SK-N-SH (cell line): ENCODE data around the gene MAN1A1. TPM values are rescaled to one million over a fixed set of nuclear protein-coding genes. Genes with fewer than 3 reads are reported as not detected.

Experiments
- CTCF ChIA-PET: fragments of 300-600, 350-600 bp; formaldehyde crosslinking; extraction: SDS; loops from one replicate; lab custom pipeline; 2021; lab: Yijun Ruan, JAX
- POLR2A ChIA-PET: fragments of 350-600 bp; sonication (Branson Sonifier 250); formaldehyde crosslinking; extraction: SDS; loops from one replicate; lab custom pipeline; 2020; ENCODE audit warnings: antibody characterized with exemption, inconsistent platforms; lab: Yijun Ruan, JAX
- DNase-seq: peaks from one replicate; pipeline ENCODE4 v3.0.0; 2012
- H2AFZ ChIP-seq: fragments of 200-600 bp; sonication (generic); 2 replicates; pipeline ENCODE4 v1.8.1; 2016; ENCODE audit warnings: antibody characterized with exemption, mild to moderate bottlenecking, low read depth
- H3F3A ChIP-seq: fragments of 200-600 bp; sonication (generic); replicated peaks from 2 replicates; pipeline ENCODE3; 2016; ENCODE audit warnings: antibody characterized with exemption, mild to moderate bottlenecking; ENCODE audit not compliant: insufficient read depth
- H3K27ac ChIP-seq, 2 experiments: fragments of 200-500 bp in 1 of 2; fragments of 200-600 bp in 1 of 2; sonication (Bioruptor generic) in 1 of 2; sonication (generic), shearing (Covaris generic) in 1 of 2; 2 replicates each; pipeline versions ENCODE4 v1.5.1 to v1.6.1; 2014 to 2016; ENCODE audit warnings: low read depth in 2 of 2, inconsistent platforms in 1 of 2, low read length in 1 of 2, mild to moderate bottlenecking in 1 of 2, mixed read lengths in 1 of 2
- H3K27me3 ChIP-seq: fragments of 200-600 bp; sonication (generic), shearing (Covaris generic); 2 replicates; pipeline ENCODE4 v1.6.1; 2016; ENCODE audit warnings: mixed run types; ENCODE audit not compliant: insufficient read depth
- H3K36me3 ChIP-seq, 2 experiments: fragments of 200-500 bp in 1 of 2; fragments of 200-600 bp in 1 of 2; sonication (Bioruptor generic) in 1 of 2; sonication (generic) in 1 of 2; replicated peaks in 1 of 2; 2 replicates each; pipeline versions ENCODE3 to v1.5.1; 2014 to 2016; ENCODE audit warnings: low read length in 1 of 2, mild to moderate bottlenecking in 1 of 2; ENCODE audit not compliant: insufficient read depth in 2 of 2, control insufficient read depth in 1 of 2
- H3K4me1 ChIP-seq, 2 experiments: fragments of 200-500 bp in 1 of 2; fragments of 200-600 bp in 1 of 2; sonication (Bioruptor generic) in 1 of 2; sonication (generic), shearing (Covaris generic) in 1 of 2; 2 replicates each; pipeline versions ENCODE4 v1.5.1 to v1.6.1; 2014 to 2016; ENCODE audit warnings: low read depth in 1 of 2, low read length in 1 of 2, mixed run types in 1 of 2; ENCODE audit not compliant: insufficient read depth in 2 of 2, control insufficient read depth in 1 of 2
- H3K4me2 ChIP-seq: fragments of 200-600 bp; sonication (generic), shearing (Covaris generic); 2 replicates; pipeline ENCODE4 v1.6.1; 2017; ENCODE audit warnings: mixed run types
- H3K4me3 ChIP-seq, 2 experiments: fragments of 200-500 bp in 1 of 2; fragments of 200-600 bp in 1 of 2; sonication (Bioruptor generic) in 1 of 2; sonication (generic), shearing (Covaris generic) in 1 of 2; 2 replicates each; pipeline versions ENCODE4 v1.5.1 to v1.8.1; 2014 to 2016; ENCODE audit warnings: low read depth in 2 of 2, inconsistent platforms in 1 of 2, low read length in 1 of 2, mild to moderate bottlenecking in 1 of 2, mixed read lengths in 1 of 2, moderate library complexity in 1 of 2
- H3K79me2 ChIP-seq: fragments of 200-600 bp; sonication (generic); 2 replicates; pipeline ENCODE4 v1.8.1; 2017; ENCODE audit warnings: mild to moderate bottlenecking; ENCODE audit not compliant: insufficient read depth
- H3K9ac ChIP-seq: fragments of 200-600 bp; sonication (generic); 2 replicates; pipeline ENCODE4 v1.6.1; 2017; ENCODE audit warnings: mixed run types
- H3K9me2 ChIP-seq: fragments of 200-600 bp; sonication (generic); 2 replicates; pipeline ENCODE4 v1.6.1; 2017; ENCODE audit warnings: mixed run types
- H3K9me3 ChIP-seq: fragments of 200-600 bp; sonication (generic); 2 replicates; pipeline ENCODE4 v1.6.1; 2017; ENCODE audit warnings: mixed run types, mild to moderate bottlenecking, moderate library complexity
- H4K20me1 ChIP-seq: fragments of 200-600 bp; sonication (generic); 2 replicates; pipeline ENCODE4 v1.6.1; 2017; ENCODE audit warnings: mild to moderate bottlenecking, mixed run types; ENCODE audit not compliant: insufficient read depth
- CTCF ChIP-seq: fragments of 200-600 bp; sonication (generic); IDR thresholded peaks from 2 replicates; pipeline ENCODE4 v1.6.1; 2017; ENCODE audit warnings: antibody characterized with exemption, mild to moderate bottlenecking, moderate library complexity
- EZH2phosphoT487 ChIP-seq: fragments of 200-600 bp; sonication (generic); IDR thresholded peaks from 2 replicates; pipeline ENCODE4 v1.6.1; 2017; ENCODE audit warnings: low read depth, mixed run types, mild to moderate bottlenecking, antibody characterized with exemption, moderate library complexity, borderline replicate concordance
- FOSL2 ChIP-seq: IDR thresholded peaks from 2 replicates; pipeline ENCODE4 v1.4.0; 2012; ENCODE audit warnings: low read depth, mild to moderate bottlenecking, moderate library complexity, borderline replicate concordance
- GABPA ChIP-seq: IDR thresholded peaks from 2 replicates; pipeline ENCODE4 v1.4.0; 2012; ENCODE audit warnings: low read depth, mild to moderate bottlenecking
- JUND ChIP-seq: IDR thresholded peaks from 2 replicates; pipeline ENCODE4 v1.4.0; 2012
- MEF2A ChIP-seq: IDR thresholded peaks from 2 replicates; pipeline ENCODE4 v1.4.0; 2012; ENCODE audit warnings: low read depth, borderline replicate concordance
- MXI1 ChIP-seq: IDR thresholded peaks from 2 replicates; pipeline ENCODE4 v1.6.1; 2012; ENCODE audit warnings: mild to moderate bottlenecking, low read depth, low read length, improper control_type of control experiment
- NRF1 ChIP-seq: IDR thresholded peaks from 2 replicates; pipeline ENCODE4 v1.6.1; 2012; ENCODE audit warnings: low read depth, mild to moderate bottlenecking, low read length
- RAD21 ChIP-seq: IDR thresholded peaks from 2 replicates; pipeline ENCODE4 v1.6.1; 2012; ENCODE audit warnings: mild to moderate bottlenecking, low read length
- RCOR1 ChIP-seq: fragments of 150-350 bp; IDR thresholded peaks from 2 replicates; pipeline ENCODE4 v1.6.1; 2017; ENCODE audit warnings: antibody characterized with exemption, low read length
- REST ChIP-seq: IDR thresholded peaks from 2 replicates; pipeline ENCODE4 v1.6.1; 2012; ENCODE audit warnings: mild to moderate bottlenecking, low read depth, low read length, moderate library complexity
- RFX5 ChIP-seq: IDR thresholded peaks from 2 replicates; pipeline ENCODE4 v1.6.1; 2012; ENCODE audit warnings: mild to moderate bottlenecking, improper control_type of control experiment, low read length
- TEAD4 ChIP-seq: IDR thresholded peaks from 2 replicates; pipeline ENCODE4 v1.4.0; 2012; ENCODE audit warnings: mild to moderate bottlenecking, borderline replicate concordance; ENCODE audit not compliant: insufficient read depth
- USF1 ChIP-seq: IDR thresholded peaks from 2 replicates; pipeline ENCODE4 v1.4.0; 2012; ENCODE audit warnings: low read depth, borderline replicate concordance
- USF2 ChIP-seq: fragments of 150-350 bp; IDR thresholded peaks from 2 replicates; pipeline ENCODE4 v1.6.1; 2017; ENCODE audit warnings: antibody characterized with exemption, low read length, low read depth, borderline replicate concordance
- ZBTB33 ChIP-seq: IDR thresholded peaks from 2 replicates; pipeline ENCODE4 v1.4.0; 2012; ENCODE audit warnings: low read depth, borderline replicate concordance
- WGBS: methylation state at CpG from one replicate; pipeline ENCODE4 v1.1.6; 2017; ENCODE audit warnings: low lambda C conversion rate; 5-methylcytosine and 5-hydroxymethylcytosine counted together
- polyA plus RNA-seq, 3 experiments: library from polyadenylated mRNA; depleted of rRNA; stranded (reverse); fragments of >200 nt; gene quantifications; 2 replicates each; pipeline ENCODE4 v1.2.3, GENCODE V29; 2012

The MAN1A1 gene
- polyA plus RNA-seq, 1 of the 3 experiments (the other 2 are of a cell fraction), result 28.0 TPM

- no peak for TF ChIP-seq ZBTB33
- no peak for TF ChIP-seq RFX5
- no peak for TF ChIP-seq RCOR1
- no peak for TF ChIP-seq REST
- Histone ChIP-seq H3K9me3 (0 out of 2 replicates have a peak, but pooled peaks cover 6% of the 10 kb centered on the region), H3K9ac (no peak overlapping the region), H3K27me3 (no peaks in the 10 kb centered on the region), H4K20me1 (no peaks in the 10 kb centered on the region), H3F3A (peaks cover 2% of the 10 kb centered on the region), H3K4me1 (no peaks in the 10 kb centered on the region), H3K79me2 (no peaks in the 10 kb centered on the region), H3K4me3 (no peak overlapping the region), H3K9me2 (no peaks in the 10 kb centered on the region), H2AFZ (no peak overlapping the region), H3K27ac (no peak overlapping the region), H3K4me2 (no peak overlapping the region), H3K36me3 (no peaks in the 10 kb centered on the region)
- ChIA-PET POLR2A (no interaction called here), CTCF (no interaction called here)
- no peak for DNase-seq
- WGBS, result 85% methylated on average over 1 of the region's 1 CpG
Observed at GRCh38 chr6:119385994-119386393, 36.4 kb upstream of the MAN1A1 start.

- DNase-seq, result no peak
- H3K4me2 ChIP-seq, result no peak overlapping the region
- CTCF ChIA-PET, result no interaction called here
- TF ChIP-seq RFX5, result no peak
- no peak for TF ChIP-seq GABPA
- no peak for TF ChIP-seq ZBTB33
- no peak for TF ChIP-seq EZH2phosphoT487
- TF ChIP-seq MXI1, result no peak
- TF ChIP-seq RAD21, result no peak
- no peak for TF ChIP-seq MEF2A
- no peak for TF ChIP-seq CTCF
- TF ChIP-seq NRF1, result no peak
- no peak for TF ChIP-seq USF1
- TF ChIP-seq TEAD4, result no peak
- TF ChIP-seq USF2, result no peak
- no peak for TF ChIP-seq FOSL2
- TF ChIP-seq JUND, result no peak
Observed at GRCh38 chr6:119384444-119384843, 34.9 kb upstream of the MAN1A1 start.

More at GRCh38 chr6:119384444-119384843, 34.9 kb upstream of the MAN1A1 start:
- Histone ChIP-seq H3K9me3 (0 out of 2 replicates have a peak, but pooled peaks cover 6% of the 10 kb centered on the region), H3K4me1 (no peaks in the 10 kb centered on the region), H3K36me3 (no peaks in the 10 kb centered on the region), H3K27ac (no peak overlapping the region), H3K79me2 (no peaks in the 10 kb centered on the region), H2AFZ (no peak overlapping the region), H3K4me3 (no peak overlapping the region), H3K9ac (no peak overlapping the region), H3K9me2 (no peaks in the 10 kb centered on the region), H3F3A (peaks cover 2% of the 10 kb centered on the region), H4K20me1 (no peaks in the 10 kb centered on the region), H3K27me3 (no peaks in the 10 kb centered on the region)
- POLR2A ChIA-PET, result no interaction called here
